OCI-LY1 (cell line): Measurements from ENCODE around the gene SDK2.

Source experiments
- H2AFZ ChIP-seq: fragments of 200-600 bp; sonication (generic), shearing (Covaris generic); 2 replicates; pipeline ENCODE4 v1.6.0; 2014; ENCODE audit warnings: antibody characterized with exemption, mild to moderate bottlenecking, low read length
- H3F3A ChIP-seq: fragments of 200-600 bp; sonication (generic), shearing (Covaris generic); 2 replicates; pipeline ENCODE4 v1.6.0; 2014; ENCODE audit warnings: mild to moderate bottlenecking, antibody characterized with exemption, low read length, moderate library complexity; ENCODE audit not compliant: insufficient read depth
- H3K27ac ChIP-seq: fragments of 200-600 bp; sonication (generic); 2 replicates; pipeline ENCODE4 v1.5.1; 2014; ENCODE audit warnings: low read length, mixed run types, mild to moderate bottlenecking, low read depth; ENCODE audit not compliant: poor library complexity, severe bottlenecking
- H3K27me3 ChIP-seq: fragments of 200-600 bp; sonication (generic); 2 replicates; pipeline ENCODE4 v1.6.0; 2014; ENCODE audit warnings: antibody characterized with exemption, mild to moderate bottlenecking, low read length, moderate library complexity; ENCODE audit not compliant: insufficient read depth
- H3K36me3 ChIP-seq: fragments of 200-600 bp; sonication (generic); 2 replicates; pipeline ENCODE4 v1.6.1; 2014; ENCODE audit warnings: mild to moderate bottlenecking, antibody characterized with exemption, low read length, moderate library complexity, mixed read lengths; ENCODE audit not compliant: insufficient read depth
- H3K4me1 ChIP-seq: fragments of 200-600 bp; sonication (generic); 2 replicates; pipeline ENCODE4 v1.5.1; 2014; ENCODE audit warnings: mild to moderate bottlenecking, low read length, moderate library complexity; ENCODE audit not compliant: insufficient read depth, severe bottlenecking
- H3K4me2 ChIP-seq: fragments of 200-600 bp; sonication (generic), shearing (Covaris generic); 2 replicates; pipeline ENCODE4 v1.6.1; 2014; ENCODE audit warnings: low read length
- H3K4me3 ChIP-seq: fragments of 200-600 bp; sonication (generic); 2 replicates; pipeline ENCODE4 v1.5.1; 2014; ENCODE audit warnings: low read length, low read depth, mild to moderate bottlenecking, mixed read lengths; ENCODE audit not compliant: poor library complexity, severe bottlenecking
- H3K79me2 ChIP-seq: fragments of 200-600 bp; shearing (Covaris generic); 2 replicates; pipeline ENCODE4 v1.6.1; 2016; ENCODE audit warnings: mixed run types, low read length, mixed read lengths; ENCODE audit not compliant: insufficient read depth
- H3K9ac ChIP-seq: fragments of 200-600 bp; sonication (generic), shearing (Covaris generic); 2 replicates; pipeline ENCODE4 v1.6.1; 2014; ENCODE audit warnings: mild to moderate bottlenecking, low read length, mixed read lengths
- H3K9me2 ChIP-seq: fragments of 200-600 bp; sonication (generic), shearing (Covaris generic); 2 replicates; pipeline ENCODE4 v1.6.1; 2014; ENCODE audit warnings: low read depth, mild to moderate bottlenecking, low read length, mixed read lengths
- H3K9me3 ChIP-seq: fragments of 200-600 bp; shearing (Covaris generic); 2 replicates; pipeline ENCODE4 v1.6.1; 2014; ENCODE audit warnings: low read length, mixed read lengths
- H4K20me1 ChIP-seq: fragments of 200-600 bp; sonication (generic), shearing (Covaris generic); 2 replicates; pipeline ENCODE4 v1.6.0; 2016; ENCODE audit warnings: mild to moderate bottlenecking, low read length; ENCODE audit not compliant: insufficient read depth
- EZH2 ChIP-seq: fragments of 200-600 bp; sonication (generic), shearing (Covaris generic); IDR thresholded peaks from 2 replicates; pipeline ENCODE4 v1.8.0; 2017; ENCODE audit warnings: borderline replicate concordance, mixed run types, mild to moderate bottlenecking, antibody characterized with exemption, low read length, moderate library complexity, mixed read lengths
- TF ChIP-seq, protein P1 (sequence below): fragments of 200-600 bp; sonication (generic), shearing (Covaris generic); IDR thresholded peaks from 2 replicates; pipeline ENCODE4 v1.5.1; 2017; ENCODE audit warnings: mild to moderate bottlenecking, antibody characterized with exemption, low read length, moderate library complexity, mixed read lengths

Gene SDK2

DNA sequence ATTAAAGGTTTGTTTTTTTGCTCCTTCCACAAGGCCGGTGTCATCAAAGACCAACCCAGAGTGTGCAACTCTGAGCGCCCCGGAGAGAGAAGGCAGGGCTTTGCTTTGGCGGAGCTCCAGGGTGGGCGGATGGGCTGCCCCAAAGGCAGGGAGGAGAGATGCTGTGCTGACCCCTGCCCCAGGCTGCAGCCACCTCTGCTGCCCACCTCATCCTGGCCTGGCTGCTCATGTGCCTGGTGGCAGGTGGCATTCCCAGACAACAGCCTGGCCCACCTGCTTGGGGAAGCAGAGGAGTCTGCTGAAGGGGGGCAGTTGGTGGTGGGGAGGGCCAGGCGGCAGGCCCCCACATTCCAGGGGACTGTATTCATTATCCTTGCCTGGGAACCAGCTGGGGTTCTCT is 122.1 kb downstream of the SDK2 start:
- Histone ChIP-seq H3K4me2 (no peak overlapping the region), H3K36me3 (no peaks in the 10 kb centered on the region), H3K27me3 (no peaks in the 10 kb centered on the region; the same call in 1 of the 2 replicates), H3K9me3 (no peaks in the 10 kb centered on the region), H3K79me2 (no peaks in the 10 kb centered on the region), H3K4me3 (no peak overlapping the region), H3K27ac (no peak overlapping the region), H3F3A (no peaks in the 10 kb centered on the region), H3K9me2 (no peaks in the 10 kb centered on the region), H2AFZ (no peak overlapping the region), H3K9ac (no peak overlapping the region), H4K20me1 (no peaks in the 10 kb centered on the region), H3K4me1 (no peaks in the 10 kb centered on the region)
- TF ChIP-seq, protein P1, sequence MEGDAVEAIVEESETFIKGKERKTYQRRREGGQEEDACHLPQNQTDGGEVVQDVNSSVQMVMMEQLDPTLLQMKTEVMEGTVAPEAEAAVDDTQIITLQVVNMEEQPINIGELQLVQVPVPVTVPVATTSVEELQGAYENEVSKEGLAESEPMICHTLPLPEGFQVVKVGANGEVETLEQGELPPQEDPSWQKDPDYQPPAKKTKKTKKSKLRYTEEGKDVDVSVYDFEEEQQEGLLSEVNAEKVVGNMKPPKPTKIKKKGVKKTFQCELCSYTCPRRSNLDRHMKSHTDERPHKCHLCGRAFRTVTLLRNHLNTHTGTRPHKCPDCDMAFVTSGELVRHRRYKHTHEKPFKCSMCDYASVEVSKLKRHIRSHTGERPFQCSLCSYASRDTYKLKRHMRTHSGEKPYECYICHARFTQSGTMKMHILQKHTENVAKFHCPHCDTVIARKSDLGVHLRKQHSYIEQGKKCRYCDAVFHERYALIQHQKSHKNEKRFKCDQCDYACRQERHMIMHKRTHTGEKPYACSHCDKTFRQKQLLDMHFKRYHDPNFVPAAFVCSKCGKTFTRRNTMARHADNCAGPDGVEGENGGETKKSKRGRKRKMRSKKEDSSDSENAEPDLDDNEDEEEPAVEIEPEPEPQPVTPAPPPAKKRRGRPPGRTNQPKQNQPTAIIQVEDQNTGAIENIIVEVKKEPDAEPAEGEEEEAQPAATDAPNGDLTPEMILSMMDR = no peak

DNA sequence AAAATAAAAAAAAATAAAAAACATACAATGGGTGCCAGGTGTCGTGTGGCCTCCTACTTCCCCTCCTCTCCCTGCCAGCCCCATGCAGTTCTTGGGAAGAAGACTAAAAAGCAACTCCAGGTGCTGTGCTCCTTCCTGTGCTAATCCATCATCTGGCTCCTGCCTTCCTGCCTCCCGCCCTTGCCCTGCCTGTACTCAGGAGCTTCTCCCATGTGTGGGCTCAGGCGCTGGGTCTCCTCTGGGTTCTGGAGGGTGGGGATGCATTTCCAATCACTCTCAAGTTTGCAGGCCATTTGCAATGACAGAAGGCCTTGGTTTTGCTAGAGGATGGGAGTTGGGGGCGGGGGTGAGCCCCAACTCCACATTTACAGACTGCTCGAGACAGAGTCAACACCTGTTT is 122.9 kb downstream of the SDK2 start:
- Histone ChIP-seq H3K4me1 (no peaks in the 10 kb centered on the region), H3K79me2 (no peaks in the 10 kb centered on the region), H3K9ac (no peak overlapping the region), H2AFZ (no peak overlapping the region), H3K9me3 (no peaks in the 10 kb centered on the region), H3F3A (no peaks in the 10 kb centered on the region), H3K4me2 (no peak overlapping the region), H3K27me3 (no peaks in the 10 kb centered on the region; the same call in 1 of the 2 replicates), H4K20me1 (no peaks in the 10 kb centered on the region), H3K9me2 (no peaks in the 10 kb centered on the region), H3K4me3 (no peak overlapping the region), H3K36me3 (no peaks in the 10 kb centered on the region), H3K27ac (no peak overlapping the region)
- TF ChIP-seq, protein P1 = no peak
- no peak for TF ChIP-seq EZH2

DNA sequence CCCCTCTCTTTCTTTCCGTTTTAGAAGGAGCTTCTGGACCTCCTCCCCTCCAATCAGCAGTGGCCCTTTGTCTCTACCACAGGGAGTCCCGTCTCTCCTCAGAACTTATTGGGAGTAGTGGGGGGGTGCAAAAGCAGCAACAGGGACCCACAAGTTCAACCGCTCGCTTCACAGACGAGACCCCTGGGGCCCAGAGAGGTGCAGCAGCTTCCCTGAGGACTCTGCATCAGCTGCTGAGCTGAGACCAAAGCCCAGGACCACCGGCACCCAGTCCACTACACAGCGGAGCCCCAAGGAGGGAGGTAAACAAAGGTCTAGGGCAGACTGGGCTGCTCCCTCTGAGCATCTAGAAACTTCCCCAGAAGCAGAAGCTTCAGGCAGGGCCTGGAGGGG is 123.9 kb downstream of the SDK2 start:
- Histone ChIP-seq H3K4me3 (no peak overlapping the region), H2AFZ (no peak overlapping the region), H3K9me3 (no peaks in the 10 kb centered on the region), H3K9ac (no peak overlapping the region), H3K36me3 (no peaks in the 10 kb centered on the region), H3K9me2 (no peaks in the 10 kb centered on the region), H3K27me3 (no peaks in the 10 kb centered on the region), H3K4me2 (no peak overlapping the region), H3F3A (no peaks in the 10 kb centered on the region), H3K4me1 (no peaks in the 10 kb centered on the region), H4K20me1 (no peaks in the 10 kb centered on the region), H3K27ac (no peak overlapping the region), H3K79me2 (no peaks in the 10 kb centered on the region)
- no peak for TF ChIP-seq EZH2

DNA sequence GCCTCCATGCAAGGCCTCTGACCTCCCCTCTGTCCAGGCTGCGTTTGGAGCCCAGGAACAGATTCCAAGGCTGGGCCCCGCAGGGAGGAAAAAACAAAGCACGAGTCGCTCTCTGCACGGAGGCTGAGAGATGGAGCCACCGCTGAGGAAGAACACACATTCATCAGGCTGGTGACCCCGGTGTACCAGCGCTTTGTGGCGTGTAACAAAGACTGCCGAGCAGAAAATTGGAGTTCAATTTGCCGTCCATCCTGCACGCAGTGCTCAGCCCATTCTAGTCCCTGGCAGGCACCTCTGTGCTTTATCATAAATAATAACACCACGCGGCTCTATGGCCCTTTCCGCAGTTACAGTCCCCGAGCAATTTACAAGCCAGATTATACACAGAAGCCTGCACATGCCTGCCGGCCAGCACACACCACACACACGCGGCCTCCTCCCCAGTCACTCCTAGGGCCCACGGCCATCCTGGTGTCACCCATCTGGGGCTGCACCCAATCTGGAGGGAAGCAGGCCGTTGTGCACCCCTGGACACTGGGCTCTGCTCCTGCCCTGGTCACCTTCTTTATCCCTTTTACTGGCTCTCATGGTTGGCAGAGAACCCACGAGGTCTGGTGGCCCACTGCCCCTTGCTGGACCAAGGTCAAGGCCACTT is 124.4 kb downstream of the SDK2 start:
- Histone ChIP-seq H3K27ac (no peak overlapping the region), H3K79me2 (no peaks in the 10 kb centered on the region), H3K9me2 (no peaks in the 10 kb centered on the region), H2AFZ (no peak overlapping the region), H3F3A (no peaks in the 10 kb centered on the region), H3K36me3 (no peaks in the 10 kb centered on the region), H4K20me1 (no peaks in the 10 kb centered on the region), H3K9ac (no peak overlapping the region), H3K4me3 (no peak overlapping the region), H3K27me3 (no peaks in the 10 kb centered on the region), H3K9me3 (no peaks in the 10 kb centered on the region), H3K4me2 (no peak overlapping the region), H3K4me1 (no peaks in the 10 kb centered on the region)
- TF ChIP-seq, protein P1 = no peak
- TF ChIP-seq EZH2 = no peak
